Measurements from ENCODE around the gene KPNA6.
"Not testable (repeated sequence)": the region's sequence is repeated elsewhere in the genome, so short reads cannot be mapped to it uniquely, and the experiment has no call there.

Gene KPNA6

GRCh38 chr1:32115496-32115895 lies 7.6 kb downstream of the KPNA6 start:
- no peak overlapping the region for H3K27ac ChIP-seq
- no peak overlapping the region for H3K4me3 ChIP-seq (ENCODE audit: low read depth, low read length)
- H3K79me2 ChIP-seq = peaks cover 46% of the 10 kb centered on the region
- no peak overlapping the region for H3K9ac ChIP-seq
- no peaks in the 10 kb centered on the region for H3K4me1 ChIP-seq
- H3K36me3 ChIP-seq (ENCODE audit: control insufficient read depth, insufficient read depth, low read length) = no peaks in the 10 kb centered on the region
- H3K9me3 ChIP-seq (ENCODE audit: control insufficient read depth, low read length) = no peaks in the 10 kb centered on the region
- no peak overlapping the region for H2AFZ ChIP-seq
- no peak overlapping the region for H3K4me2 ChIP-seq (ENCODE audit: low read length)
- TF ChIP-seq CTCF (IDR thresholded peaks at IDR 0.05) = no peak
- H3K27me3 ChIP-seq (ENCODE audit: control insufficient read depth, insufficient read depth, low read length) = no peaks in the 10 kb centered on the region

- no peak for TF ChIP-seq CTCF (IDR thresholded peaks at IDR 0.05)
- Histone ChIP-seq H3K9me3 (ENCODE audit: control insufficient read depth, low read length) (no peaks in the 10 kb centered on the region), H3K9ac (no peak overlapping the region), H3K4me1 (no peaks in the 10 kb centered on the region), H3K79me2 (peaks cover 48% of the 10 kb centered on the region), H3K27me3 (ENCODE audit: control insufficient read depth, insufficient read depth, low read length) (no peaks in the 10 kb centered on the region), H2AFZ (no peak overlapping the region), H3K4me2 (ENCODE audit: low read length) (no peak overlapping the region), H3K27ac (no peak overlapping the region), H3K36me3 (ENCODE audit: control insufficient read depth, insufficient read depth, low read length) (no peaks in the 10 kb centered on the region), H3K4me3 (ENCODE audit: low read depth, low read length) (no peak overlapping the region)
Observed at GRCh38 chr1:32116531-32116930, 8.7 kb downstream of the KPNA6 start.

DNA sequence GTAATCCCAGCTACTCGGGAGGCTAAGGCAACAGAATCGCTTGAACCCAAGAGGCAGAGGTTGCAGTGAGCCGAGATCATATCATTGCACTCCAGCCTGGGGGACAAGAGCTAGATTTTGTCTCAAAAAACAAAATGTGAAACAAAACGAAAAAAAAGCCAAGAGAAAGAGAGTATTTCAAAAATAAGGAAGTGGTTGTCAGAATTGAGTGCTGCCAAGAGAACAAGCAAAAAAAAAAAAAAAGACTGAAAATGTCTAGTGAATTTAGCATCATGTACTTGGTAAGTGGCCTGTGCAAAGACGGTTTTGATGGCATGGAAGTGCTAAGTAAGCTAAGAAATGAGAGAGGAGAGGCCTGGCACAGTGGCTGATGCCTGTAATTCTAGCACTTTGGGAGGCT lies 14.3 kb downstream of the KPNA6 start:
- Histone ChIP-seq H3K36me3 (ENCODE audit: control insufficient read depth, insufficient read depth, low read length) (no peaks in the 10 kb centered on the region), H3K27me3 (ENCODE audit: control insufficient read depth, insufficient read depth, low read length) (no peaks in the 10 kb centered on the region), H3K79me2 (peaks cover 37% of the 10 kb centered on the region), H3K4me3 (ENCODE audit: low read depth, low read length) (no peak overlapping the region), H3K9me3 (ENCODE audit: control insufficient read depth, low read length) (no peaks in the 10 kb centered on the region), H2AFZ (no peak overlapping the region), H3K9ac (no peak overlapping the region), H3K4me2 (ENCODE audit: low read length) (no peak overlapping the region), H3K4me1 (no peaks in the 10 kb centered on the region), H3K27ac (no peak overlapping the region)
- no peak for TF ChIP-seq CTCF (IDR thresholded peaks at IDR 0.05)

- not testable (repeated sequence) for H3K27ac ChIP-seq; H3K9me3 ChIP-seq (ENCODE audit: control insufficient read depth, low read length); H3K4me2 ChIP-seq (ENCODE audit: low read length); H3K36me3 ChIP-seq (ENCODE audit: control insufficient read depth, insufficient read depth, low read length); H3K9ac ChIP-seq; H2AFZ ChIP-seq; H3K4me1 ChIP-seq; H3K4me3 ChIP-seq (ENCODE audit: low read depth, low read length); H3K27me3 ChIP-seq (ENCODE audit: control insufficient read depth, insufficient read depth, low read length)
- H3K79me2 ChIP-seq = peaks cover 34% of the 10 kb centered on the region
Observed at GRCh38 chr1:32123361-32123760, 15.5 kb downstream of the KPNA6 start.

GRCh38 chr1:32125313-32125712 lies 17.5 kb downstream of the KPNA6 start:
- no peak overlapping the region for H3K9ac ChIP-seq

More at GRCh38 chr1:32125313-32125712, 17.5 kb downstream of the KPNA6 start:
- no peak overlapping the region for H2AFZ ChIP-seq
- H3K79me2 ChIP-seq = peaks cover 31% of the 10 kb centered on the region
- H3K27me3 ChIP-seq (ENCODE audit: control insufficient read depth, insufficient read depth, low read length) = no peaks in the 10 kb centered on the region
- H3K36me3 ChIP-seq (ENCODE audit: control insufficient read depth, insufficient read depth, low read length) = no peaks in the 10 kb centered on the region
- H3K4me2 ChIP-seq (ENCODE audit: low read length) = no peak overlapping the region
- no peak overlapping the region for H3K4me3 ChIP-seq (ENCODE audit: low read depth, low read length)
- H3K4me1 ChIP-seq = no peaks in the 10 kb centered on the region
- no peak for TF ChIP-seq CTCF (IDR thresholded peaks at IDR 0.05)
- no peaks in the 10 kb centered on the region for H3K9me3 ChIP-seq (ENCODE audit: control insufficient read depth, low read length)
- H3K27ac ChIP-seq = no peak overlapping the region

Measured in parathyroid adenoma (tissue), 2 donors.